NCI-H146 (cell line): Measurements from ENCODE around the gene CACNB1.

Experiments
- DNase-seq: peaks from one replicate; lab custom pipeline; 2025; lab: John Stamatoyannopoulos, UW

The CACNB1 gene

GRCh38 chr17:39200957-39201510 lies 3.6 kb upstream of the CACNB1 start:
- DNase-seq = no peak

- peak; percentile 78 for DNase-seq
These were observed 2.8 kb upstream of the CACNB1 start, which contains the start of gene RPL19 for GRCh38 chr17:39200070-39200879. TSS of gene RPL19 (plus strand) at chr17:39200283. CDS start at chr17:39200345, 62 bp downstream.

- peak; percentile 97 for DNase-seq
These were observed 2.3 kb upstream of the CACNB1 start for GRCh38 chr17:39199820-39200069.

- DNase-seq = peak; percentile 46
These were observed 707 bp upstream of the CACNB1 start for GRCh38 chr17:39198186-39198566.

- peak; percentile 66 for DNase-seq
These were observed 619 bp downstream of the CACNB1 start for GRCh38 chr17:39196808-39197291.

GRCh38 chr17:39196241-39196807 lies 1.1 kb downstream of the CACNB1 start:
- no peak for DNase-seq

GRCh38 chr17:39195568-39196160 lies 1.8 kb downstream of the CACNB1 start:
- no peak for DNase-seq

- DNase-seq = no peak
These were observed 2.4 kb downstream of the CACNB1 start for GRCh38 chr17:39194985-39195524.

GRCh38 chr17:39194089-39194984 lies 3.1 kb downstream of the CACNB1 start:
- no peak for DNase-seq

- no peak for DNase-seq
These were observed 4.1 kb downstream of the CACNB1 start for GRCh38 chr17:39193346-39193745.

- DNase-seq = no peak
These were observed 4.6 kb downstream of the CACNB1 start for GRCh38 chr17:39192901-39193300.

GRCh38 chr17:39191750-39192510 lies 5.5 kb downstream of the CACNB1 start:
- DNase-seq = no peak

GRCh38 chr17:39187152-39187830 lies 10.2 kb downstream of the CACNB1 start:
- DNase-seq = no peak

GRCh38 chr17:39186481-39187002 lies 10.9 kb downstream of the CACNB1 start:
- DNase-seq = no peak

GRCh38 chr17:39183720-39184119 lies 13.7 kb downstream of the CACNB1 start:
- no peak for DNase-seq

- no peak for DNase-seq
These were observed 14.4 kb downstream of the CACNB1 start for GRCh38 chr17:39183045-39183444.

- no peak for DNase-seq
These were observed 16.2 kb downstream of the CACNB1 start for GRCh38 chr17:39181303-39181702.

GRCh38 chr17:39178536-39178935 lies 18.9 kb downstream of the CACNB1 start:
- no peak for DNase-seq

GRCh38 chr17:39177256-39177655 lies 20.2 kb downstream of the CACNB1 start:
- no peak for DNase-seq

GRCh38 chr17:39175695-39176093 lies 21.8 kb downstream of the CACNB1 start:
- DNase-seq = no peak
